Dermis lymphatic vessel endothelial cell (primary cell): ENCODE data around the gene TRIM64. TPM values are rescaled to one million over a fixed set of nuclear protein-coding genes. Genes with fewer than 3 reads are reported as not detected.

Experiments used
- total RNA-seq: library from RNA; depleted of rRNA; stranded (reverse); fragments of >200 nt; gene quantifications from 2 replicates; pipeline ENCODE4 v1.2.1, GENCODE V29; 2014

TRIM64 gene, protein sequence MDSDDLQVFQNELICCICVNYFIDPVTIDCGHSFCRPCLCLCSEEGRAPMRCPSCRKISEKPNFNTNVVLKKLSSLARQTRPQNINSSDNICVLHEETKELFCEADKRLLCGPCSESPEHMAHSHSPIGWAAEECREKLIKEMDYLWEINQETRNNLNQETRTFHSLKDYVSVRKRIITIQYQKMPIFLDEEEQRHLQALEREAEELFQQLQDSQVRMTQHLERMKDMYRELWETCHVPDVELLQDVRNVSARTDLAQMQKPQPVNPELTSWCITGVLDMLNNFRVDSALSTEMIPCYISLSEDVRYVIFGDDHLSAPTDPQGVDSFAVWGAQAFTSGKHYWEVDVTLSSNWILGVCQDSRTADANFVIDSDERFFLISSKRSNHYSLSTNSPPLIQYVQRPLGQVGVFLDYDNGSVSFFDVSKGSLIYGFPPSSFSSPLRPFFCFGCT
- total RNA-seq, result not detected in 2 replicates

DNA sequence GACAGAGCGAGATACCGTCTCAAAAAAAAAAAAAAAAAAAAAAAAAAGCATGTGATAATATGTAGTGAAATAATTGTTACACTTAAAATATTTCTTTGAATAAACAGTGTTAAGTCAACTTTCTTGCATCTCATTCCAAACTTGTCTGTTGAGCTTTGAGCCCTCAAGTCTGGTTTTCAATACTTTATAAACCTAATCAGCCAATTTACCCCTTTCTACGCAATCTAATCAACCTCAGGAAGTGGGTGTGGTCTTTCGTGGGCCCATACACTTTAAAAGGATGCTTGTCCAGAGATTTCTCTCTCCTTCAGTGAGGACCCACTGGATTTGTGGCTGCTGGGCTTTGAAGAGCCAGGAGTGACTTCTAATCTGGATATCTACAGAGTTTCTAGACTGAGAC lies at the start of gene TRIM64:
TSS of gene TRIM64 (plus strand) at position 301 of the 400 bp plus-strand sequence. CDS start 2,467 bp downstream, outside the sequence.

GRCh38 chr11:89922195-89922660 lies 43.6 kb upstream of the TRIM64 start, which contains the start of gene TRIM49D1:
Gene TRIM49D1 (minus strand): TSS chr11:89922245. CDS start chr11:89917710, 4,535 bp downstream.

DNA sequence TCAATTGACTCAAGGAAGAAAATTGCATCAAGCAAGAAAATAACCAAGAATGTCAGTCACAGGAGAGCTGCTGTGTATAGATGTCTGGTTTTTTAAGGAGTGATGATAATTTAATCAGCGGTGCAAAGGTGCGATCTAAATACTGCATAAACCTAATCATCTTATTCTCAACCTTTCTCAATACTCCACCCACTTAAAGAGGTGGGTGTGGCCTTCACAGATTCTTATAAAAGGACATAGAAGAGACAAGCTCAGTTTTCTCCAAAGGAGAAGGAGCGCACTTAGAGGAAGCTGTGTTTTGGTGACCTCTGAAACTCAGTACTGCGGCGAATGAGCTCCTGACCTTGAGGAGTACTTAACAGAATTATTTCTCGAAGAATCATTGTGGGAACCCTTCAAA lies 42.1 kb upstream of the TRIM64 start, which contains the start of gene TRIM49D2:
TSS of gene TRIM49D2 (plus strand) at position 301 of the 400 bp plus-strand sequence. CDS start 2,698 bp downstream, outside the sequence.

Other genes with a start within 250 kb of the TRIM64 start
- not detected in 2 replicates for gene TRIM49, start 157.5 kb upstream of the TRIM64 start, total RNA-seq
- not detected in 2 replicates for gene TRIM64B, start 87.5 kb upstream of the TRIM64 start, total RNA-seq
- not detected in 2 replicates for gene TRIM49D1, start 43.8 kb upstream of the TRIM64 start, total RNA-seq
- not detected in 2 replicates for gene TRIM49D2, start 42.0 kb upstream of the TRIM64 start, total RNA-seq
- gene TRIM49C, start 65.1 kb downstream of the TRIM64 start, total RNA-seq, result not detected in 2 replicates
- gene UBTFL1, start 119.9 kb downstream of the TRIM64 start, total RNA-seq, result not detected in 2 replicates
- 0.11 and 0.60 TPM in 2 replicates for gene NAALAD2, start 168.6 kb downstream of the TRIM64 start, total RNA-seq